ENCODE results near the gene PNPLA3.

The PNPLA3 gene

GRCh38 chr22:43925433-43926348 is 2.1 kb downstream of the PNPLA3 start:
- TF ChIP-seq CTCF (IDR thresholded peaks at IDR 0.05; ENCODE audit: borderline replicate concordance, insufficient read depth, low read depth, low read length) = no peak
- no peak overlapping the region for H3K4me3 ChIP-seq (ENCODE audit: low read depth, low read length)

- H3K4me3 ChIP-seq (ENCODE audit: low read depth, low read length) = no peak overlapping the region
- TF ChIP-seq CTCF (IDR thresholded peaks at IDR 0.05; ENCODE audit: borderline replicate concordance, insufficient read depth, low read depth, low read length) = no peak
Observed at GRCh38 chr22:43926349-43926710, 2.7 kb downstream of the PNPLA3 start.

GRCh38 chr22:43928468-43928867 is 4.9 kb downstream of the PNPLA3 start:
- TF ChIP-seq CTCF (IDR thresholded peaks at IDR 0.05; ENCODE audit: borderline replicate concordance, insufficient read depth, low read depth, low read length) = no peak

GRCh38 chr22:43928908-43929307 is 5.3 kb downstream of the PNPLA3 start:
- TF ChIP-seq CTCF (IDR thresholded peaks at IDR 0.05; ENCODE audit: borderline replicate concordance, insufficient read depth, low read depth, low read length) = no peak
- H3K4me3 ChIP-seq (ENCODE audit: low read depth, low read length) = no peak overlapping the region

More at GRCh38 chr22:43928468-43928867, 4.9 kb downstream of the PNPLA3 start:
- H3K4me3 ChIP-seq (ENCODE audit: low read depth, low read length) = no peak overlapping the region

- no peak for TF ChIP-seq CTCF (IDR thresholded peaks at IDR 0.05; ENCODE audit: borderline replicate concordance, insufficient read depth, low read depth, low read length)
- H3K4me3 ChIP-seq (ENCODE audit: low read depth, low read length) = no peak overlapping the region
Observed at GRCh38 chr22:43931771-43932170, 8.2 kb downstream of the PNPLA3 start.

- H3K4me3 ChIP-seq (ENCODE audit: low read depth, low read length) = no peak overlapping the region
- TF ChIP-seq CTCF (IDR thresholded peaks at IDR 0.05; ENCODE audit: borderline replicate concordance, insufficient read depth, low read depth, low read length) = no peak
Observed at GRCh38 chr22:43941449-43941848, 17.8 kb downstream of the PNPLA3 start.
